ENCODE measurements around the gene FPR3. TPM values are rescaled to one million over a fixed set of nuclear protein-coding genes. Genes with fewer than 3 reads are reported as not detected.

The FPR3 gene
- total and polyA plus RNA-seq, 9 of the 15 experiments (the other 6 are each of a cell fraction or from before 2014, with no cell fraction given): 0.08 to 0.51 (median 0.22) TPM; not detected in 1

DNA sequence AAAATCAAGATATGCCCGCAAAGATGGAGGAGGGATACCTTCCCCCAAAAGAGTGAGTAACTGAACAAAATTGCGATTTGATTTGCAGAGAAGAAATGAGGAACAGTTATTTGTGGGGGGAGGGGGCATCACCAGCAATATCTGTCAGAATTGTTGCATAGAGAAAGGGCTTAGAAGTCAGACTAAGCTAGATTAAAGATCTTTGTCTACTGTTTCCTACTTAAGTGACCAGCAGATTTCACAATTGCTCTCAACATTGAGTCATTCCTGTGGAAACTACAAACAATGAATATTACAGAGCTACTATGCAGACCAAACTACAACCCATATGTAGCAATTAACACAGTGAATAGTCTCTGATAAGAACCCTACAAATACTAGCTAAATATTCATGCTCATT lies 27.4 kb downstream of the FPR3 start (continued):
- peak in 1 of 2 experiments; percentile 77; a peak in 1 of 4 replicates for TF ChIP-seq TRIM24 (IDR thresholded peaks at IDR 0.05)
- no peak for TF ChIP-seq DDX20 (tag; IDR thresholded peaks at IDR 0.05; ENCODE audit: low read depth)
- TF ChIP-seq, protein P1, sequence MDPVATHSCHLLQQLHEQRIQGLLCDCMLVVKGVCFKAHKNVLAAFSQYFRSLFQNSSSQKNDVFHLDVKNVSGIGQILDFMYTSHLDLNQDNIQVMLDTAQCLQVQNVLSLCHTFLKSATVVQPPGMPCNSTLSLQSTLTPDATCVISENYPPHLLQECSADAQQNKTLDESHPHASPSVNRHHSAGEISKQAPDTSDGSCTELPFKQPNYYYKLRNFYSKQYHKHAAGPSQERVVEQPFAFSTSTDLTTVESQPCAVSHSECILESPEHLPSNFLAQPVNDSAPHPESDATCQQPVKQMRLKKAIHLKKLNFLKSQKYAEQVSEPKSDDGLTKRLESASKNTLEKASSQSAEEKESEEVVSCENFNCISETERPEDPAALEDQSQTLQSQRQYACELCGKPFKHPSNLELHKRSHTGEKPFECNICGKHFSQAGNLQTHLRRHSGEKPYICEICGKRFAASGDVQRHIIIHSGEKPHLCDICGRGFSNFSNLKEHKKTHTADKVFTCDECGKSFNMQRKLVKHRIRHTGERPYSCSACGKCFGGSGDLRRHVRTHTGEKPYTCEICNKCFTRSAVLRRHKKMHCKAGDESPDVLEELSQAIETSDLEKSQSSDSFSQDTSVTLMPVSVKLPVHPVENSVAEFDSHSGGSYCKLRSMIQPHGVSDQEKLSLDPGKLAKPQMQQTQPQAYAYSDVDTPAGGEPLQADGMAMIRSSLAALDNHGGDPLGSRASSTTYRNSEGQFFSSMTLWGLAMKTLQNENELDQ (CRISPR knock-in tag; IDR thresholded peaks at IDR 0.05; ENCODE audit: borderline replicate concordance): no peak
- TF ChIP-seq, protein P2, sequence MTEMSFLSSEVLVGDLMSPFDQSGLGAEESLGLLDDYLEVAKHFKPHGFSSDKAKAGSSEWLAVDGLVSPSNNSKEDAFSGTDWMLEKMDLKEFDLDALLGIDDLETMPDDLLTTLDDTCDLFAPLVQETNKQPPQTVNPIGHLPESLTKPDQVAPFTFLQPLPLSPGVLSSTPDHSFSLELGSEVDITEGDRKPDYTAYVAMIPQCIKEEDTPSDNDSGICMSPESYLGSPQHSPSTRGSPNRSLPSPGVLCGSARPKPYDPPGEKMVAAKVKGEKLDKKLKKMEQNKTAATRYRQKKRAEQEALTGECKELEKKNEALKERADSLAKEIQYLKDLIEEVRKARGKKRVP (CRISPR knock-in tag; IDR thresholded peaks at IDR 0.05): peak; percentile 46; the same call in 1 of the 2 replicates
- no peak for TF ChIP-seq ZNF408 (CRISPR knock-in tag; IDR thresholded peaks at IDR 0.05; ENCODE audit: low read depth)
- TF ChIP-seq, protein P3, sequence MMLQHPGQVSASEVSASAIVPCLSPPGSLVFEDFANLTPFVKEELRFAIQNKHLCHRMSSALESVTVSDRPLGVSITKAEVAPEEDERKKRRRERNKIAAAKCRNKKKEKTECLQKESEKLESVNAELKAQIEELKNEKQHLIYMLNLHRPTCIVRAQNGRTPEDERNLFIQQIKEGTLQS (IDR thresholded peaks at IDR 0.05): peak; percentile 16; the same call in 1 of the 2 replicates
- TF ChIP-seq, protein P3 (CRISPR knock-in tag; conservative IDR thresholded peaks at IDR 0.05): no peak
- TF ChIP-seq CEBPG (CRISPR knock-in tag; IDR thresholded peaks at IDR 0.05): peak; percentile 53; the same call in 1 of the 2 replicates
- TF ChIP-seq CEBPG (tag; conservative IDR thresholded peaks at IDR 0.05 in 1 of 2, IDR thresholded peaks at IDR 0.05 in 1 of 2): peak; percentile 83 to 96
- TF ChIP-seq ARHGAP35 (IDR thresholded peaks at IDR 0.05; ENCODE audit: partially characterized antibody): no peak
- no peak for TF ChIP-seq NFIC (IDR thresholded peaks at IDR 0.05)
- TF ChIP-seq ZNF239 (CRISPR knock-in tag; IDR thresholded peaks at IDR 0.05): no peak
- TF ChIP-seq EZH2 (IDR thresholded peaks at IDR 0.05; ENCODE audit: borderline replicate concordance, low read depth, low read length): no peak
- TF ChIP-seq CHD2 (IDR thresholded peaks at IDR 0.05; ENCODE audit: low read depth, low read length): no peak
- TF ChIP-seq CEBPB (tag; IDR thresholded peaks at IDR 0.05): peak; percentile 82
- no peak for TF ChIP-seq PCBP1 (IDR thresholded peaks at IDR 0.05; ENCODE audit: low read depth, low read length, poor library complexity, severe bottlenecking)
- TF ChIP-seq KDM2B (CRISPR knock-in tag; IDR thresholded peaks at IDR 0.05): no peak
- TF ChIP-seq MCM2 (IDR thresholded peaks at IDR 0.05; ENCODE audit: low read depth): no peak
- no peak for TF ChIP-seq ZFP1 (CRISPR knock-in tag; IDR thresholded peaks at IDR 0.05)
- peak; percentile 43; the same call in 1 of the 2 replicates for TF ChIP-seq SOX6 (IDR thresholded peaks at IDR 0.05)
- no peak for TF ChIP-seq MYC (IDR thresholded peaks at IDR 0.05; ENCODE audit: low read depth, low read length)
- TF ChIP-seq MYC (CRISPR knock-in tag; IDR thresholded peaks at IDR 0.05; ENCODE audit: borderline replicate concordance, low read depth): no peak
- TF ChIP-seq, protein P4, sequence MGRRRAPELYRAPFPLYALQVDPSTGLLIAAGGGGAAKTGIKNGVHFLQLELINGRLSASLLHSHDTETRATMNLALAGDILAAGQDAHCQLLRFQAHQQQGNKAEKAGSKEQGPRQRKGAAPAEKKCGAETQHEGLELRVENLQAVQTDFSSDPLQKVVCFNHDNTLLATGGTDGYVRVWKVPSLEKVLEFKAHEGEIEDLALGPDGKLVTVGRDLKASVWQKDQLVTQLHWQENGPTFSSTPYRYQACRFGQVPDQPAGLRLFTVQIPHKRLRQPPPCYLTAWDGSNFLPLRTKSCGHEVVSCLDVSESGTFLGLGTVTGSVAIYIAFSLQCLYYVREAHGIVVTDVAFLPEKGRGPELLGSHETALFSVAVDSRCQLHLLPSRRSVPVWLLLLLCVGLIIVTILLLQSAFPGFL (CRISPR knock-in tag; IDR thresholded peaks at IDR 0.05): no peak
